Loucy (cell line): ENCODE results near the gene SLAMF6.

Source experiments
- EZH2phosphoT487 ChIP-seq: fragments of 200-600 bp; IDR thresholded peaks from 2 replicates; pipeline ENCODE4 v1.6.1; 2018; ENCODE audit warnings: antibody characterized with exemption, mild to moderate bottlenecking, moderate library complexity, borderline replicate concordance
- TF ChIP-seq, protein P1 (sequence below): fragments of 200-600 bp; sonication (generic); conservative IDR thresholded peaks from 2 replicates; pipeline ENCODE4 v1.5.1; 2014; ENCODE audit warnings: mild to moderate bottlenecking, antibody characterized with exemption, low read length

DNA sequence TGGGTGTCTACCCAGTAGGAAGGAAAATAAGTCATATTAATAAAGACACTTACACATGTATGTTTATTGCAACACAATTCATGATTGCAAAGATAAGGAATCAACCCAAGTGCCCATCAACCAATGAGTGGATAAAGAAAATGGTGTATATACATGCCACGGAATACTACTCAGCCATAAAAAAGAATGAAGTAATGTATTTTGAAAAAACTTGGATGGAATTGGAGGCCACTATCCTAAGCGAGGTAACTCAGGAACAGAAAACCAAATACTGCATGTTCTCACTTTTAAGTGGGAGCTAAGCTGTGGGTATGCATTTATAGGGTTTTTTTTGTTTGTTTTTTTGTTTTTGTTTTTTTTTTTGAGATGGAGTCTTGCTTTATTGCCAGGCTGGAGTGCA is 73.6 kb downstream of the SLAMF6 start:
- TF ChIP-seq, protein P1, sequence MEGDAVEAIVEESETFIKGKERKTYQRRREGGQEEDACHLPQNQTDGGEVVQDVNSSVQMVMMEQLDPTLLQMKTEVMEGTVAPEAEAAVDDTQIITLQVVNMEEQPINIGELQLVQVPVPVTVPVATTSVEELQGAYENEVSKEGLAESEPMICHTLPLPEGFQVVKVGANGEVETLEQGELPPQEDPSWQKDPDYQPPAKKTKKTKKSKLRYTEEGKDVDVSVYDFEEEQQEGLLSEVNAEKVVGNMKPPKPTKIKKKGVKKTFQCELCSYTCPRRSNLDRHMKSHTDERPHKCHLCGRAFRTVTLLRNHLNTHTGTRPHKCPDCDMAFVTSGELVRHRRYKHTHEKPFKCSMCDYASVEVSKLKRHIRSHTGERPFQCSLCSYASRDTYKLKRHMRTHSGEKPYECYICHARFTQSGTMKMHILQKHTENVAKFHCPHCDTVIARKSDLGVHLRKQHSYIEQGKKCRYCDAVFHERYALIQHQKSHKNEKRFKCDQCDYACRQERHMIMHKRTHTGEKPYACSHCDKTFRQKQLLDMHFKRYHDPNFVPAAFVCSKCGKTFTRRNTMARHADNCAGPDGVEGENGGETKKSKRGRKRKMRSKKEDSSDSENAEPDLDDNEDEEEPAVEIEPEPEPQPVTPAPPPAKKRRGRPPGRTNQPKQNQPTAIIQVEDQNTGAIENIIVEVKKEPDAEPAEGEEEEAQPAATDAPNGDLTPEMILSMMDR = no peak
- TF ChIP-seq EZH2phosphoT487 = no peak
